HAP-1 (cell line): ENCODE measurements around the gene CLRN2.

Source experiments
- DNase-seq, 2 experiments: peaks; one replicate each; pipeline ENCODE4 v3.0.0-alpha.2; 2016 to 2020; ENCODE audit warnings: low spot score in 2 of 2
- H3K27me3 ChIP-seq: fragments of 250-450 bp; sonication (Bioruptor Pico); 2 replicates; pipeline ENCODE4 v1.5.1; 2020; ENCODE audit warnings: low read depth, mild to moderate bottlenecking, moderate library complexity
- H3K36me3 ChIP-seq: fragments of 250-450 bp; sonication (Bioruptor Pico); replicated peaks from 2 replicates; pipeline ENCODE4 v1.5.1; 2020; ENCODE audit warnings: mild to moderate bottlenecking
- H3K4me1 ChIP-seq: fragments of 250-450 bp; sonication (Bioruptor Pico); 2 replicates; pipeline ENCODE4 v1.5.1; 2020; ENCODE audit warnings: mild to moderate bottlenecking
- H3K4me3 ChIP-seq: fragments of 250-450 bp; sonication (Bioruptor Pico); 2 replicates; pipeline ENCODE4 v1.5.1; 2020; ENCODE audit warnings: mild to moderate bottlenecking, moderate library complexity
- H3K9me3 ChIP-seq: fragments of 250-450 bp; sonication (Bioruptor Pico); 2 replicates; pipeline ENCODE4 v1.5.1; 2020; ENCODE audit warnings: mild to moderate bottlenecking, moderate library complexity
- in situ Hi-C: fragments of 300-500 bp; cut with MboI; formaldehyde crosslinking; loops from 3 replicates; pipeline ENCODE4 v1.14.3; 2020; ENCODE audit warnings: low sequenced_read_pairs, inconsistent platforms, mixed read lengths

Gene CLRN2

DNA sequence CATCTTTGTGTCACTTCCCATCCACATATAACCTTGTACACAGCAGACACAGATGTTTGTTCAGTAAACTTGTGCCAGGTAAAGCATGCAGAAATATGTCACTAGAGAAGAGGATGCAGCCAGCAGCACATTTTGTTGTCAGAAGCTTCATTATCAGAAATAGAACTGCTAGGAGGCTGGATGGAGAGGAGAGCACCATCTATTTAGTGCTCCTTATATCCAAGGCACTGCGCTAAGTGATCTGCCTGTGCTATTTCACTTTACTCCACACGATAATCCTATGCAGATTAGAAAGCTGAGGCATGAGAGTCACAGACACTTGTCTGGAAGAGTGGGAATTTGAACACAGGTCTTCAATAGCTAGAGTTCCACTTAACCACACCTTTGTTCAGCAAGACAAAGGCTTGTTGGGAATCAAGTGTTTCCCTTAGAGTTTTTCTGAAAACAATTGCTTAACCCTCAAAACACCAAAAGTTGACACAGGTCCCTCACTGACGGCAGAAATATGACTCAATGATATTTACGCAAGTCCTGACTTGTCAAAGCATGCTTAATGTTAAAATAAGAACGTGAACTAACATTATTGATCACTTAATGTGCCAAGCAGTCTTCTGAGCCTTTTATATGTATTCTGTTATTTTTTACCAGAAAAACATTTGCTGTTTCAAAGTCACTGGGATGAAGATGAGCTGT lies 1.8 kb upstream of the CLRN2 start:
- Histone ChIP-seq H3K36me3 (peaks cover 19% of the 10 kb centered on the region), H3K4me1 (peaks cover 17% of the 10 kb centered on the region), H3K27me3 (no peaks in the 10 kb centered on the region), H3K4me3 (no peak overlapping the region), H3K9me3 (no peaks in the 10 kb centered on the region)
- no peak for DNase-seq
- in situ Hi-C loops, result no loop called here

DNA sequence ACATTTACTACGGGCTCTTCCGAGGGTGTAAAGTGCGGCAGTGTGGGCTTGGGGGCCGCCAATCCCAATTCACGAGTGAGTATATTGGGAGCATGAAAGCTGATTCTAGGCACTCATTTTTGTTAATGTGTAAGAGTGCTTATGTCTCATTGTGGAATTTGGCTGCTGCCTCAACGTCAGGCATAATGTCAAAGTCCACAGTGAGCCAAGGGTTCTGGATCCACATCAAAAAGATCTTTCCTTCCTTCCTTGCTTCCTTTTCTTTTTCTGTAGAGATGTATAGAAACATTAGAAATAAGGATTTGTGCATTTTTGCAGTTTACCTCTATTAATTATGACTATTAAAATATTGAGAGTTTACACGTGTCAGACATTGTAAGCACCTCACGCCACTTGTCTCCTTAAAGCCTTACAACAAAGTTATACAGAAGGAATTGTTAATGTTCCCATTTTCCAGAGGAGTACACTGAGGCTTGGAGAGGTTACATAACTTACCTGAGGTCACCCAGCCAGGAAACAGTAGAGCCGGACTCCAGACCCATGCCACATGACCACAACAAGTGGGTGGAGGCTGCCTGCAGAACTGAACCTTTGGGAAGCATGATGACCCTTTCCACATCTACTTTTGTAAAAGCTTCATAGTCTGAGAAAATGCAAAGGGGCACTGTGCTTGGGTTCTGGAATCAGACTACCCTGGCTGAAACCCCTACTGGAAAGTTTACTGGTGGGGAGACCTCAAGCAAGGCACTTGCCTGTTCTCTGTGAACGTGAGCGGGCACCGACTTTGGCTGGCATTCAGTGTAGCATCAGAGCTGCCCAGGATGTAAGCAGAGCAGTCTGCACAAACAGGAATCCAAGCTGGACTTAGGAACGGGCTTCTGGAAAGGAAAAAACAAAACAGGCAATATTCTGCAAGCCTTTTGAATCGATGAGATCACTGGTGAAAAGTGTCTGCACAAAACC lies 761 bp downstream of the CLRN2 start:
- H3K36me3 ChIP-seq, result peaks cover under 1% of the 10 kb centered on the region; the same call in 1 of the 2 replicates
- DNase-seq, result no peak
- peaks cover 14% of the 10 kb centered on the region for H3K4me1 ChIP-seq
- no peaks in the 10 kb centered on the region for H3K9me3 ChIP-seq
- no peak overlapping the region for H3K4me3 ChIP-seq
- in situ Hi-C loops, result no loop called here
- no peaks in the 10 kb centered on the region for H3K27me3 ChIP-seq

GRCh38 chr4:17516980-17517379 lies 2.0 kb downstream of the CLRN2 start:
- no peak overlapping the region for H3K4me3 ChIP-seq
- DNase-seq, result no peak
- H3K4me1 ChIP-seq, result peaks cover 12% of the 10 kb centered on the region
- H3K9me3 ChIP-seq, result no peaks in the 10 kb centered on the region
- in situ Hi-C loops, result no loop called here
- no peaks in the 10 kb centered on the region for H3K27me3 ChIP-seq
- no peaks in the 10 kb centered on the region for H3K36me3 ChIP-seq

DNA sequence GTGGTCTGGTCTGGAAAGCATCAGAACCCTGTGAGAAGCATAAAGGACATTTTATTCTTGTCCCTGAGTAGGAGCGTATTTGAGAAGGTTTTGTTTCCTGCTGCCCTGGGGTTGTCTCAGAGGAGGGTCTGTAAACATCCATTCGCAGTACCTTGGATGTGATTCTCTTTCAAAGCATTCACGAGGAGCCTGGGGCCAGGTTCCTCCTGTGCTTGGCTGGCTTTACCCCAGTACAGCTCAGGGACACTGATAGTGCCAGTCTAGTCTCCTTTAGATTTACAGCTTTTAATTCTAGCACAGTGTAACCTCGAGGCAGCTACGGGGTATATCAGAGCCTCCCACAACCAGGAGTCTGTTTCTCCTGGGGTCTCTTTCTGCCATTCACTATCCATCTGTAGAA lies 2.7 kb downstream of the CLRN2 start:
- in situ Hi-C loops, result no loop called here
- no peak for DNase-seq
- Histone ChIP-seq H3K9me3 (no peaks in the 10 kb centered on the region), H3K36me3 (no peaks in the 10 kb centered on the region), H3K4me3 (no peak overlapping the region), H3K27me3 (no peaks in the 10 kb centered on the region), H3K4me1 (peaks cover 7% of the 10 kb centered on the region)

DNA sequence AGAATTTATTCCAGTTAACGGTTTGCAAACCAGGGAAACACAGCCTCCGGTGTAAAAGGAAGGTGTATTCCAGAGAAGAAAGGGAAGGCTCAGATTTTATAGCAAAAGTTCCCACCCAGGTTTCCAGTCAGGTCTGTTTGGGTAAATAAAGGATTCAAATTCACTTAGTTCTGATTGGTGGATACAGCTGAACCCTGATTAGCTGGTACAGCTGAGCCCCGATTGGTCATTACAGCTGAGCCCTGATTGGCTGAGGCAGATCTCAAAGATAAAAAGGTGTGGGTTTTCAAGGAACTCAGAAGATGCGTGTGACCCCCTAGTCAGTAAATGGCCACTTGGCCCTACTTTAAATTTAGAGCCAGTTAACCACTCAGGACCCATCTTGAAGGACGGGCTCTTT lies 6.6 kb downstream of the CLRN2 start:
- H3K9me3 ChIP-seq, result no peaks in the 10 kb centered on the region
- H3K27me3 ChIP-seq, result no peaks in the 10 kb centered on the region
- no peaks in the 10 kb centered on the region for H3K36me3 ChIP-seq
- in situ Hi-C loops, result no loop called here
- H3K4me1 ChIP-seq, result no peaks in the 10 kb centered on the region
- H3K4me3 ChIP-seq, result no peak overlapping the region
- DNase-seq, result no peak

GRCh38 chr4:17523662-17524061 lies 8.7 kb downstream of the CLRN2 start:
- in situ Hi-C loops, result no loop called here
- Histone ChIP-seq H3K27me3 (no peaks in the 10 kb centered on the region), H3K4me1 (no peaks in the 10 kb centered on the region), H3K9me3 (no peaks in the 10 kb centered on the region), H3K36me3 (no peaks in the 10 kb centered on the region), H3K4me3 (no peak overlapping the region)
- no peak for DNase-seq

DNA sequence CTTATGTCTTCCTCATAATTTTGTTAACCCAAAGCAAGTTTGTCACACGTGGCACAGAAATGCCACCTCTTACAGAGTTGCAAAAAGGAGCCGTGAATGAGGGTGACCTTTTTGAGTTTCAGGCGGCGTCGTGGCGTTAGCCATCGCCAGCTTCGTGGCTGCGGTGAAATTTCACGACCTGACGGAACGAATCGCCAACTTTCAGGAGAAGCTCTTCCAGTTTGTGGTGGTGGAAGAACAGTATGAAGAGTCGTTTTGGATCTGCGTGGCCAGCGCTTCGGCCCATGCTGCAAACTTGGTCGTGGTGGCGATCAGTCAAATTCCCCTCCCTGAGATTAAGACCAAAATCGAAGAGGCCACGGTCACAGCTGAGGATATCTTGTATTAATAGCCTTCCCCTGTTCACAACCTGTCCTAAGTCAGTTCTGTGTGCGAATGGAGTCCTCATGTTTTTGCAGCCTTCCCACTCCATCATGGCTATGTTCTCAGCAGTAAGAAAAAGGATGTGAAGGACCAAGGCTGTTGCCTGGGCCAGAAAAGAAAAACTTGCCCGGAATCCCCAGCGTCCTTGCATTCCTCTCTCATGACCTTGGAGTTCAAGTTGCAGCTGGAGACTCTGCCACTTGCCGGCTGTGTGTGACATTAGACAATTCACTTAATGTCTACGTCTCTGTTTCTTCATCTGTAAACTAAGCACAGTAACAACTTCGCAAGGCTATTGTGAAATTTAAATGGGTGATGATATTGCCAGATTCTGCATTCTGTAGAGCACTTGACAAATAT lies 11.9 kb downstream of the CLRN2 start:
- in situ Hi-C loops, result loop anchor here (25.0 kb wide), 1 partner anchor 1060 kb away; no protein-coding TSS in a partner anchor
- H3K36me3 ChIP-seq, result no peaks in the 10 kb centered on the region
- no peak for DNase-seq
- no peaks in the 10 kb centered on the region for H3K4me1 ChIP-seq
- no peak overlapping the region for H3K4me3 ChIP-seq
- H3K9me3 ChIP-seq, result no peaks in the 10 kb centered on the region
- H3K27me3 ChIP-seq, result no peaks in the 10 kb centered on the region

DNA sequence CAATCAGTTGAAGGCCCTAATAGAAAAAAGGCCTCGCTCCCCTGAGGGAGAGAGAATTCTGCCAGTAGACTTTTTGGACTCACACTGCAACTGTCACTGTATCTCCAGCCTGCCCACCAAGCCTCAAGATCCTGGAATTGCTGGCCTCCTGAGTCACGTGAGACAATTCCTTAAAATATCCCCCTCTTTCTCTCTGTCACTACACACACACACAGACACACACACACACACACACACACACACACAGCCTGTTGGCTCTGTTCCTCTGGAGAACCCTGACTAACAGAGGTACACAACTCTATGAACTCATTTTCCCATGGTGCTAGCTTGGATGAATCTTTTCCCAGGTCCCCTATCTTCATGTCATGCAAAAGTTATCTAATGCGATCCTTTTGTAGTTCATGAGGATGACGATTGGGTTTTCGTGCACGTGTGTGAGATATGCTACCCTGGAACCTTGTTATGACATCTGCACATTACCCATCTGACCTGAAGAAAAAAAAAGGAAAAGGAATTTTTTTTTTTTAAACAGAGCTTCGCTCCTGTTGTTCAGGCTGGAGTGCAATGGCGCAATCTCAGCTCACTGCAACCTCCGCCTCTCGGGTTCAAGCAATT lies 13.7 kb downstream of the CLRN2 start:
- no peaks in the 10 kb centered on the region for H3K36me3 ChIP-seq
- no peaks in the 10 kb centered on the region for H3K4me1 ChIP-seq
- in situ Hi-C loops, result loop anchor here (25.0 kb wide), 1 partner anchor 1059 kb away; no protein-coding TSS in a partner anchor
- no peak overlapping the region for H3K4me3 ChIP-seq
- H3K27me3 ChIP-seq, result no peaks in the 10 kb centered on the region
- DNase-seq, result no peak
- no peaks in the 10 kb centered on the region for H3K9me3 ChIP-seq

DNA sequence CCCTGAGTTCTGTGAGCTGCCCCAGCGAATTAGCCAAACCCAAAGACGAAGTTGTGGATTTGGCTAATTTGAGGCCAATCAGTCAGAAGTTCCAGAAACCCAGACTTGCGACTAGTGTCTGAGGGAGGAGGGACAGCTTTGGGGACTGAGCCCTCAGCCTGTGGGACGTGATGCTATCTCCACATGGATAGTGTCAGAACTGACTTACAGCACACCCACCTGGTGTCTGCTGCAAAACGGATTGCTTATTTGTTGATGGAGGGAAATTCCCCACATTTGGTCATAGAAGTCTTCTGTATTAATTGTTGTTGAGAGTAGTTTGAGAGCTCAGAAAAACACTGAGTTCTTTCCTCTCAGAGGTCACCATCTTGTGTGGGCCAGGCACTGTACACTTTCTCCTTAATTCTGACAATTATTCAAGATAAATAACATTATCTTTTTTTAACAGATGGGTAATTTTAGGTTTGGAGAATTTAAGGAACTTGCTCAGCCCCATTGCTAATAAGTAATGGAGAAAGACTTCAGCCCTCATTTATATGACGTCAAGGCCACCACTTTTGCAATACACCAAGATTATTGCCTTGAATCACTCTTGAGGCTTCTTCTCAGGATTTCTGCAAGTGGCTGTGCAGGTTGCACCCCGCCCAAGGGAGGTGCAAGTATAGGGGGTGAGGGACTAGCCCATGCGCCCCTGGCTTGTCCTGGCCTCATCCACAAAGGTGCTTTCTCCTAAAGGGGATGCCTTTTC lies 16.7 kb downstream of the CLRN2 start:
- Histone ChIP-seq H3K36me3 (no peaks in the 10 kb centered on the region), H3K27me3 (no peaks in the 10 kb centered on the region), H3K4me1 (no peaks in the 10 kb centered on the region; the same call in 1 of the 2 replicates), H3K9me3 (0 out of 2 replicates have a peak, but pooled peaks cover 4% of the 10 kb centered on the region), H3K4me3 (no peak overlapping the region)
- DNase-seq, result no peak
- in situ Hi-C loops, result loop anchor here (25.0 kb wide), 1 partner anchor 1056 kb away; no protein-coding TSS in a partner anchor

GRCh38 chr4:17534705-17535104 lies 19.7 kb downstream of the CLRN2 start:
- in situ Hi-C loops, result loop anchor here (25.0 kb wide), 1 partner anchor 1053 kb away; no protein-coding TSS in a partner anchor

GRCh38 chr4:17535242-17535641 lies 20.3 kb downstream of the CLRN2 start:
- in situ Hi-C loops, result loop anchor here (25.0 kb wide), 1 partner anchor 1052 kb away; no protein-coding TSS in a partner anchor
- Histone ChIP-seq H3K9me3 (0 out of 2 replicates have a peak, but pooled peaks cover 4% of the 10 kb centered on the region), H3K4me3 (no peak overlapping the region), H3K4me1 (no peaks in the 10 kb centered on the region; the same call in 1 of the 2 replicates), H3K36me3 (no peaks in the 10 kb centered on the region), H3K27me3 (no peaks in the 10 kb centered on the region)
- DNase-seq, result no peak

More at GRCh38 chr4:17534705-17535104, 19.7 kb downstream of the CLRN2 start:
- no peaks in the 10 kb centered on the region; the same call in 1 of the 2 replicates for H3K4me1 ChIP-seq
- no peaks in the 10 kb centered on the region for H3K36me3 ChIP-seq
- no peaks in the 10 kb centered on the region for H3K27me3 ChIP-seq
- no peak overlapping the region for H3K4me3 ChIP-seq
- no peak for DNase-seq
- 0 out of 2 replicates have a peak, but pooled peaks cover 4% of the 10 kb centered on the region for H3K9me3 ChIP-seq

- in situ Hi-C loops, result loop anchor here (25.0 kb wide), 1 partner anchor 1051 kb away; no protein-coding TSS in a partner anchor
- Histone ChIP-seq H3K36me3 (no peaks in the 10 kb centered on the region), H3K9me3 (0 out of 2 replicates have a peak, but pooled peaks cover 4% of the 10 kb centered on the region), H3K4me1 (no peaks in the 10 kb centered on the region; the same call in 1 of the 2 replicates), H3K27me3 (no peaks in the 10 kb centered on the region), H3K4me3 (no peak overlapping the region)
- DNase-seq, result peak in 1 of 2 experiments; percentile 32
These were observed 20.9 kb downstream of the CLRN2 start for GRCh38 chr4:17535906-17536305.
